ENCODE data around the gene TMEM30B. TPM values are rescaled to one million over a fixed set of nuclear protein-coding genes. Genes with fewer than 3 reads are reported as not detected.

Gene TMEM30B
- polyA plus RNA-seq, 1 experiment = 0.24 TPM

DNA sequence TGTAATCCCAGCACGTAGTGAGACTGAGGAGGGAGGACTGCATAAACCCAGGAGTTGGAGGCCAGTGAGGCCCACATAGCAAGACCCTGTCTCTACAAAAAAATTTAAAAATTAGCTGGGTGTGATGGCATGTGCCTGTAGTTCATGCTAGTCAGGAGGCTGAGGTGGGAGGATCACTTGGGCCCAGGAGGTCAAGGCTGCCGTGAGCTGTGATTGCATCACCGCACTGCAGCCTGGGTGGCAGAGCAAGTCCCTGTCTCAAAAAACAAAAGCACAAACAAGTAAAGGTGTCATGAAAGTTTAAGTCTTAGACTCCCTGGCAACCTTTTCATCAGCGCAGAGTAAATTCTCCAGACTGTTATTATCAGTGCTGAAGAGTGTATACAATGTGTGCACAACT, 10.4 kb downstream of the TMEM30B start:
- no peak for DNase-seq (ENCODE audit: low read depth, low spot score)
- ChIA-PET CTCF (no interaction called here), POLR2A (no interaction called here)
- no peak overlapping the region for H3K27ac ChIP-seq (ENCODE audit: low read depth, low read length)
- peaks cover 2% of the 10 kb centered on the region for H3K27me3 ChIP-seq (ENCODE audit: control insufficient read depth, insufficient read depth, low read length)
- no peaks in the 10 kb centered on the region for H3K9me3 ChIP-seq (ENCODE audit: control insufficient read depth, insufficient read depth, low read length)
- no peak overlapping the region for H3K4me3 ChIP-seq (ENCODE audit: low read depth, low read length)
- TF ChIP-seq, protein P1, sequence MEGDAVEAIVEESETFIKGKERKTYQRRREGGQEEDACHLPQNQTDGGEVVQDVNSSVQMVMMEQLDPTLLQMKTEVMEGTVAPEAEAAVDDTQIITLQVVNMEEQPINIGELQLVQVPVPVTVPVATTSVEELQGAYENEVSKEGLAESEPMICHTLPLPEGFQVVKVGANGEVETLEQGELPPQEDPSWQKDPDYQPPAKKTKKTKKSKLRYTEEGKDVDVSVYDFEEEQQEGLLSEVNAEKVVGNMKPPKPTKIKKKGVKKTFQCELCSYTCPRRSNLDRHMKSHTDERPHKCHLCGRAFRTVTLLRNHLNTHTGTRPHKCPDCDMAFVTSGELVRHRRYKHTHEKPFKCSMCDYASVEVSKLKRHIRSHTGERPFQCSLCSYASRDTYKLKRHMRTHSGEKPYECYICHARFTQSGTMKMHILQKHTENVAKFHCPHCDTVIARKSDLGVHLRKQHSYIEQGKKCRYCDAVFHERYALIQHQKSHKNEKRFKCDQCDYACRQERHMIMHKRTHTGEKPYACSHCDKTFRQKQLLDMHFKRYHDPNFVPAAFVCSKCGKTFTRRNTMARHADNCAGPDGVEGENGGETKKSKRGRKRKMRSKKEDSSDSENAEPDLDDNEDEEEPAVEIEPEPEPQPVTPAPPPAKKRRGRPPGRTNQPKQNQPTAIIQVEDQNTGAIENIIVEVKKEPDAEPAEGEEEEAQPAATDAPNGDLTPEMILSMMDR (IDR thresholded peaks at IDR 0.05; ENCODE audit: low read depth, low read length) = no peak

DNA sequence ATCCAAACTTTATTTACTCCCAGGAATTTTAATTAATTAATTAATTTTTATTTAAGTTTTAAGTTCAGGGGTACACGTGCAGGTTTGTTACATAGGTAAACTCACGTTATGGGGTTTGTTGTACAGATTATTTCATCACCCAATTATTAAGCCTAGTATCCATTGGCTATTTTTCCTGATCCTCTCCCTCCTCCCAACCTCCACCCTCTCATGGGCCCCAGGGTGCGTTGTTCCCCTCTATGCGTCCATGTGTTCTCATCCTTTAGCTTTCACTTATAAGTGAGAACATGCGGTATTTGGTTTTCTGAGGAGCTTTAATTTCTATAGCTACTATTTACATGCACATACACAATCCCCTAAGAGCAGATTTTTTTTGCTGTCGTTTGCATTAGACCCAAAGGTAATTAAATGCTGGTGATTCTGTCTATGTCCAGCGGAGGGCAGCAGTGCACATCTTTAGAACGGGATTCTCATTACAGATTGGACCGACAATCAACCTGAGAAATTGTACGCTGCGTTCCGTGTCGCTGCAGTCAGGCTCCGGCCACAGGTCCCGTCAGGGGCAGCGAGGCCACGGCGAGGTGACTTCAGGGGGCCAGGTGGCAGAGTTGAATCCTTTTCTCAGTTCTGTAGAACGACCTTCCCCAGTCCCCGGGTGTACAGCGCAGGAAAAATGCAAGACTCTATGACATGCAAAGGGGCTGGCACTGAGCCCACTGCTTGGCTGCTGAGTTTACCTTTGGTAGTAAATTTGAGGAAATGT, 11.6 kb downstream of the TMEM30B start:
- TF ChIP-seq, protein P1 (IDR thresholded peaks at IDR 0.05; ENCODE audit: low read depth, low read length) = peak; percentile 76
- Histone ChIP-seq H3K27ac (ENCODE audit: low read depth, low read length) (no peak overlapping the region), H3K27me3 (ENCODE audit: control insufficient read depth, insufficient read depth, low read length) (no peaks in the 10 kb centered on the region), H3K9me3 (ENCODE audit: control insufficient read depth, insufficient read depth, low read length) (no peaks in the 10 kb centered on the region), H3K4me3 (ENCODE audit: low read depth, low read length) (peak overlapping the region; percentile 62)
- POLR2A ChIA-PET = no interaction called here
- CTCF ChIA-PET = interaction anchor here (0.5 to 4.8 kb wide), 23 partner anchors 10 to 1651 kb away, joined by 3 to 61 read pairs (median 4); partner anchors contain the start of genes SIX1, SLC38A6, TMEM30B and TRMT5
- no peak for DNase-seq (ENCODE audit: low read depth, low spot score)

GRCh38 chr14:61268812-61269211, 12.3 kb downstream of the TMEM30B start:
- TF ChIP-seq, protein P1 (IDR thresholded peaks at IDR 0.05; ENCODE audit: low read depth, low read length) = no peak
- ChIA-PET CTCF (interaction anchor here (0.5 to 4.8 kb wide), 24 partner anchors 9 to 1652 kb away, joined by 3 to 61 read pairs (median 4); partner anchors contain the start of genes SIX1, SLC38A6, TMEM30B and TRMT5), POLR2A (no interaction called here)
- Histone ChIP-seq H3K27ac (ENCODE audit: low read depth, low read length) (no peak overlapping the region), H3K4me3 (ENCODE audit: low read depth, low read length) (no peak overlapping the region), H3K9me3 (ENCODE audit: control insufficient read depth, insufficient read depth, low read length) (no peaks in the 10 kb centered on the region), H3K27me3 (ENCODE audit: control insufficient read depth, insufficient read depth, low read length) (no peaks in the 10 kb centered on the region)
- DNase-seq (ENCODE audit: low read depth, low spot score) = no peak

DNA sequence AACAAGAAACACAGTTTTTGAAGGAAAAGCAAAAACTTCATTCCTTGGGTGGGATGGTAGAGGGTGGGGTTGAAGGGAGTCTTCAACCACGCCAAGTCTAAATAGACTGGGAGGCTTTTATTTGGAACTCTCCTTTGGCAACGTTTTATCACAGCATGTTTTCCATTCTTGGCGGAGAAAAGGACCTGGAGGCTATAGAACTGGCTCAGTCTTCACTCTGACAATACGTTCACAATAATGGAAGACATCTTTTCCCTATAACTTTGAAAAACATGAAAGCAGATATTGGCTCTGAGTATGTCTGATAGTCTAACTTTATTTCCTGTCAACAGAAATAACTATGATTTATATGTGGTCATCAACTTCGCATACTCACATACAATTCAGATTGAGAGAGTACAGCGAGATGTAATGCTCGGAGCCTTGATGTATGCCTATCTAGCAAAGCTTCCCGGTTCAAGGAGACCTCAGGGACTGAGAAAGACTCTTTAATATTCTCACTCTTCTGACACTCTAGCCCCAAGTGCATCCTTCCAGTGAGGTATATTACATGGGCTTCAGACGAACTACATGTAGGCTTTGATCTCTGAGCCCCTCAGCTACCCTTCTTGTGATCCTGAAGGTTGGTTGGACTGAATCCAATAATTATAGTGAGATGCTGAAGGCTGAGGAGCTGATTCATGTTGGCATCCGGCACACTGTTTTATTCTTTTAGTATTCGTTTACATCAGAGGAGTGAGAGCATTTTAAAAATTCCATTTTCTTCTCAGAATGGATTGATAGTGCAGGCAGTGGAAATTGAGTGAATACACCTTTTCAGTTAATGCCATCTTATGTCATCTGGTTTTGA, 14.0 kb downstream of the TMEM30B start:
- DNase-seq (ENCODE audit: low read depth, low spot score) = no peak
- ChIA-PET CTCF (interaction anchor here (0.6 to 4.8 kb wide), 6 partner anchors 14 to 1159 kb away, joined by 3 to 61 read pairs (median 10); partner anchors contain the start of gene TMEM30B), POLR2A (no interaction called here)
- no peak overlapping the region for H3K4me3 ChIP-seq (ENCODE audit: low read depth, low read length)
- TF ChIP-seq, protein P1 (IDR thresholded peaks at IDR 0.05; ENCODE audit: low read depth, low read length) = no peak
- H3K27ac ChIP-seq (ENCODE audit: low read depth, low read length) = no peak overlapping the region
- no peaks in the 10 kb centered on the region for H3K9me3 ChIP-seq (ENCODE audit: control insufficient read depth, insufficient read depth, low read length)
- H3K27me3 ChIP-seq (ENCODE audit: control insufficient read depth, insufficient read depth, low read length) = no peaks in the 10 kb centered on the region

Measured in AG04450 (cell line).